Embryonic facial prominence (tissue), 1 donor: ENCODE results near the gene MPG.

Experiments used
- DNase-seq: peaks from one replicate; pipeline ENCODE4 v3.0.0-alpha.2; 2016; ENCODE audit errors: extremely low spot score

MPG gene

DNA sequence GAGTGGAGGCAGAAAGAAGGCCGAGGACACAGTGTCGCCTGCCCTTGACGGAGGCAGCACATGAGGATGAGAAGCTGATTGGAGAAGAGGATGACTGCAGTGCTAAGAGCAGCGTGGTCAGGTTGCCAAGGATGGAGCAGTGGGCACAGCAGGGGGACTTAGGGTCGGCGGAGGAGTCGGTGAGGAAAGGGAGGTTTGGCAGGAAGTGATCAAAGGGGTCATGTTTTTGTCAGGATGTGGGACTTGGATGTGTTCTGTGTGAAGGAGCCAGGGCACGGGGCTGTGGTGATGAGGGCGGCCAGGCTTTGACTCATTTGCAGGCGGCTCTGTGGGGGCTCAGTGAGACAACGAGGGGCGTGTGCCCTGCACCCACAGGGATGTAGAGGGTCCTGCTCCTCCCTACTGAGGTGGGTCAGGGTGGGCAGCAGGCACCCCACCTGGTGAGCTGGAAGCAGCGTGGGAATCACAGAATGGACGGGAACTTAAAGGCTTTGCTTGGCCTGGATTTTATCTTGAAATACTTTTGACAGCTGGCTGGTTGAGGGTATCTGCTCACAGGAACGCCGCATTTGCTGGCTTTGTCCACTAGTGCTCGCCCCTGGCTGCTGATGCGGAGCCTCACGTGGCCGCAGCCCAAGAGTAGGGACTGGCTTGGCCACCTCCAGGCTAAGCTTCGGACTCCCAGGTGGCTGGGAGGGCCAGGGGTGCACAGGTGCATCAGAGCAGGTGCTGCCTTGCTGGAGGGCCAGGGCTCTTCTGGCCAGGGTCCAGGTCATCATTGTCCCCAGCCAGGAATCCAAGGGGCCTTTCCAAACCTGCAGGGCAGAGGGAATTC lies 6.0 kb downstream of the MPG start:
- no peak for DNase-seq

DNA sequence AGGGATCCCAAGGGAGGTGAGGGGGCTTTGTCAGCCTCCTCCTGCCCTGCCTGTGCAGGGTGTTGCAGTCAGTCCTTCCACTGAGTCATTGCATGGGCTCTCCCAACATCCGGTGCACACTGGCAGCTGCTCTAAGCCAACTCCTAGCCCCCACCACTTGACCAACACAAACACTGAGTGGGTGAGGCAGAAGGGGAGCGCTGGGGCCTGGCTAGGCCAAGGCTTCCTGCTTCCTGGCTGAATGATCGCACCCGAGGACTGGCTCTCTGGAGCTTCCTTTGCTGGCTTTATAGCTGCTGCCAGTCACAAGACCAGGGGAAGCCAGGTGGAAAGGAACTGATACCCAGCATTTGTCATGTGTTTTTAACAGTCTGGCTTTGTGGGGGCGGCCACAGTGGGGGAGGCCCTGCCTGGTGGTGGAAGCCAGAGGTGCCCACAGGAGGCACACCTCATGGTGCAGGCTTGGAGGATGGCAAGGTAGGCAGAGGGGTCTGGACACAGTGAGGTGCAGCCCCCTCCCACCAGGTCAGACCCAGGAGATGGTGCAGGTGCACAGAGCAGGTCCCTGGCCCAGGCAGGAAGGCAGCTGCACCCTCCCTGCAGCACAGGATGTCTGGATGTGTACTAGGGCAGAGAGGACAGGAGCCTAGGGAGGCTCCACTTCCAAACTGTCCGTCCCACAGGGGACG lies 6.8 kb downstream of the MPG start:
- DNase-seq: no peak

DNA sequence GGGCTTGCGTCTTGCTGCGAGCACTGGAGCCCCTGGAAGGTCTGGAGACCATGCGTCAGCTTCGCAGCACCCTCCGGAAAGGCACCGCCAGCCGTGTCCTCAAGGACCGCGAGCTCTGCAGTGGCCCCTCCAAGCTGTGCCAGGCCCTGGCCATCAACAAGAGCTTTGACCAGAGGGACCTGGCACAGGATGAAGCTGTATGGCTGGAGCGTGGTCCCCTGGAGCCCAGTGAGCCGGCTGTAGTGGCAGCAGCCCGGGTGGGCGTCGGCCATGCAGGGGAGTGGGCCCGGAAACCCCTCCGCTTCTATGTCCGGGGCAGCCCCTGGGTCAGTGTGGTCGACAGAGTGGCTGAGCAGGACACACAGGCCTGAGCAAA lies 7.4 kb downstream of the MPG start:
- DNase-seq: no peak

DNA sequence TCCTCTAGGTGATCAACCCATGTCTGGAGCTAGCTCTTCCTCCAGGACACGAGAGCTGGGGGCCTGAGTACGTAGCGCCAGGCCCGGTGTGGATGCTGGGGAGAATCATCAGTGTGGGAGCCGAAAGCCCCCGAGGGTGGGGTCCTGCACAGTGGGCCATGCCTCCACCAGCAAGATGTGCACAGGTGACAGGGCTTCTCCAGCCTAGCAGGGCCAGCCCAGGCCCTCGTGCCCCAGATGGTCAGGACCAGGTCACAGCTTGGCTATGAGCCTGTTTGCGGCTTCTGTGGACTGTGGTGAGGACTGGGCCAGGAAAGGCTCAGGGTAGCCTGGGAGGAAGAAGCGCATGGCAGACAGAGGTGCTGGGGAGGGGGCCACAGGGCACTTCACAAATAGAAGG lies 7.8 kb downstream of the MPG start:
- DNase-seq: no peak

DNA sequence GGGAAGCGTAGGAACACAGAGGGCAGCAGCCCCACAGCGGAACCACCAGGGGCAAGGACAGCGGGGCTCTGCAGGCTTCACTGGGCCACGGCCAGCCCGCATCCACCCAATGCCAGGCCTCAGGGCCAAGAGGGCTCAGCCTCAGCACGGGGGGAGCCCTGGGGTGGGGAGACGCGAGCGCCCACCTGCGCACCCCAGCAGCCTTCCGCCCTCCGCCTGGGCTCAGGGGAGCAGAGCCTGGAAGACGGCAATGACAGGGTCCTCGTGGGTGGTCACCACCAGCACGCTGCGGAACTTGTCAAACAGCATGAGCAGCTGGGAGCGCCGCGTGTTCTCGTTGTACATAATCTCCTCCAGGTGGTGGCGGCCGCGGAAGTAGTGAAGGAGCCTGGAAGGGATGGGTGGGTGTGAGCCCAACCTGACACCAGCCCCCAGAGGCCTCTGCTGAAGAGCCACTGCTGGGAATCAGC lies 8.5 kb downstream of the MPG start:
- no peak for DNase-seq

DNA sequence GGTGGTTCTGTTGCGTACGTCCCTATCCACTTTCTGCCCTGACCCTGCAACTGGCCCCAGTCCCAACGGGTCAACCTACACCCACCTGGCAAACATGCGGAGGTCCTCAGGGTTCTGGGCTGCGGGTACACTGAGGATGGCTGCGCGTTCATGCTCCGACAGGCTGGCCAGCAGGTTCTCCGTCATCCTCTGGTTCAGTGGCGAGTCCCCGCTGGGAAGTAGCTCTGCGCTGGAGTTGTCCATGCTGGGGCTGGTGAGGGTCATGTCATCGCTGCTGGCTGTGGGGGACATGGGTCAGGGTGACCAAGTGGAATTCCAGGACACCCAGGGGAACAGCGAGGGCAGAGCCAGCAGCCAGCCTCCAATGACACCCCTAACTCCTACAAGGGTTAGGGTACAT lies 10.6 kb downstream of the MPG start:
- DNase-seq: no peak

DNA sequence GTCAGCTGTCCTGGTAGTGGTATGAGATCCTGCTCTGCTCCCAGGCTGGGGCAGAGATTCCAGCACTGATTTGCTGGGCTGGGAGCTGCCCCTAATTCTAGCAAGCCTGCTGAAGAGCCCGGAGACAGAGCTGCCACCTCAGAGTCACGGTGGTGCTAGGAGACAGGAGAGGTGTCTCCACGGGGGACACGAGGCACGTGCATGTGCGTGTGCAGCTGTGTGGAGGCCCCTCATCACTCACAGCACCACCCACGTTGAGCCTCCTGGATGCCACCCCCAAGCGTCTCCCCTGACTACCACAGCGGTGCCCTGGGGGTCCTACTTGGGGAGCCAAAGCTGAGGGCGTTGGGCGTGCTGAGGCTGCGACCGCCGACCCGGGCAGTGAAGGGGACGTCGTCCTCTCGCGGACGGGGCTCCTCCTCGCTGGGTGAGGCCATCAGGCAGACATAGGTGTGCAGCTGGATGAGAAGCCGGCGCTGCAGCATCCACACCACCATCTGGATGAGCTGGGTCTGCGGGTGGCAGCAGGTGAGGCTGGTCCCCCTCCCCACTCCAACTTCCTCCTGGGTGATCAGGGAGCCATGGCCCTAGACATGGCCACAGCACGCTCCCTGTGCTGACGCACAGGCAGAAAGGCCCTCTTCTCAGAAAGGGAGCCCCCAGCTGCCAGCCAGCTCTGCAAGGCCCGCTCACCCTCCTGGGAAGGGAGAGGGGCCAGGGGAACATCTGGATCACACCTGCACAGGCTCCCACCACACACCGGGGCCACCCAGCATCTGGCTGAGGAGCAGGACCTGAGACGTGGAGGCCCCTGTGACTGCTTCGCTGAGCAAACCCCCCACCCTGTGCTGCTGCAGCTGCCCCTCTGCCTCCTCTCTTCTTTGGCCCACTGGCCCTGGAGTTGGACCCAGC lies 11.6 kb downstream of the MPG start:
- DNase-seq: no peak

DNA sequence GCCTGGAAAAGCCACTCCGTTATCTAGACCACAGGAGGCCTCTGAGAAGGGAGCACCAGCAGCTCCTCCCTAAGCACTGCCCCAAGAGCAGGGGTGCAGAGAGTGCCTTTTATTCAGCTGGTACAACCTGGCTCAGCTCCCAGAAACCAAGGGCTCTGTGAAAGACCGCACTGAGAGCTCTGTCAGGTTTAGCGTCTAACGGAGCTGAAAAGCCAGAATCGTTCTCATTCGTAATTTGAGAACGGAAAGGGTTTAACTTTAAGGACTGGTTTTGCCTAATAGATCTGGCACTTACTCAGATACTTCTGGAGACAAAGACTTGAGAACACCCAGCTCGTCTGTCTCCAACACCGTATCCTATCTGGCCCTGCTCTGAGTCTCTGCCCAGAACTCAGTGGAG lies 13.5 kb downstream of the MPG start:
- peak; percentile 40 for DNase-seq

DNA sequence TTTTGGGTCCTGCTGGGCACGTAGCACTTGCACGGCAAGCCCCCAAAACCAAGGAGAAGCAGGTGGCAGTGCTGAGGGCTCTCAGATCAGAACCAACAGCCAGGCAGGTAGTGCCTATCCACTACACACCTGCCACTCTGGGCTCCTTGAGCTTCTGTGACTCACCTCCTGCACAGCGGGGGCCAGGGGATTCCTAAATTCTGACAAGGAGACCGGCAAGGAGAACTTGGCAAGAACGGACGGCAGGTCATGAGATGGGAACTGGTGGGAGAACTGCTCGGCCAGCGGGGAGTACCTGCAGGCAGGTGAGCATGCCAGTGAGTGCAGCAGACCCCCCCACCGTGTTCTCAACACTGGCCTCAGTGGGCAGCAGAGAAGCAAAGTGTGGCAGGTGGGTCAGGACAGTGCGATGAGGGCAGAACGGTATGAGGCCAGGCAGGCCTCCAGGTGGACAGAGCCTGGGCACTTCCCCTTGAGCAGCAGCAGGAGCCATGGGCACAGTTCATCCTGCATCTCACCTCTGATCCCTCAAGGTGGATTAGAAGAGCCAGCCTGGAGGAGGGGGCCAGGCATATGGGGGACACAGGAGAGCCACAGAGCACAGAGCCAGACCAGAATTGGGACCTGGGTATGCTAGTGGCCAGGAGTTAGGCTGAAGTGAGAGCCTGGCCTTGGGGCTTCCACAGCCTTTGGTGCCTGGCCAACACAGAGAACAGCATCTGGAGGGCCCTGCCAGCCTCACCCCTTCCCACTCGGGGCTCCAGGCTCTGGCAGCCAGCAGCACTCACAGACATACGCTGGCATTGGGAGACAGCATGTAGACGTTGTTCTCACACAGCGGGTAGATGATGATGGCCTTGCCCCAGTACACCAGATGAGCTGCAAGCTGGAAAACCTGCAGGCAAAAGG lies 14.7 kb downstream of the MPG start:
- no peak for DNase-seq

DNA sequence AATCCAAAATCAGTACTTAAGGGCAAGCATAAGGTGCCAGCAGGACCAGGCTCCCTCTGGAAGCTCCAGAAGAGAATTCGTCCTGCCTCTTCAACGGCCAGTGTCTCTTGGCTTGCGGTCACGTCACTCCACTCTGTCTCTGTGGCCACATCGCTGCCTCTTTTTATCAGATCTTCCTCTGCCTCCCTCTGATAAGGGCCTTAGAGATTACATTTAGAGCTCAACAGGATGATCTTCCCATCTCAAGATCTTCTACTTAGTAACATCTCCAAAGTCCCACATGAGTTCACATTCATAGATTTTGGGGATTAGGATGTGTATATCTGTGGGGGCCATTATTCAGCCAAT lies 16.9 kb downstream of the MPG start:
- DNase-seq: no peak

DNA sequence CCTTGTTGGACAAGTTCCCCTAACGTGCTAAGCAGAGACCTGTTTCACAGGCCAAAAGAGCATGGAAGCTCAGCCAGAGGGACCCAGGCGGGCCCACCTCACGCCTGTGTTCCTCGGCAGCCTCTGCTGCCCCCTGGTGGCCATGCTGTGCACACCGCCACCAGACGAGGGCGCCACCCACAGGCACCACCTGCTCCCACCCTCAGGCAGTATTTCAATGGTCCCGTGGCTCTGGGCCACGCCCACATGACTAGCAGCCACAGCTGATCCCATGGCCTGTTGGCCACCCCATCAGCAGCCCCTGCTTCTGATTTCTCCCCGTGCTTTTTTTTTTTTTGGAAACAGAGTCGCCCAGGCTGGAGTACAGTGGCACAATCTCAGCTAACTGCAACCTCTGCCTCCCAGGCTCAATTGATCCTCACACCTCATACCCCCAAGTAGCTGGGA lies 18.9 kb downstream of the MPG start:
- DNase-seq: no peak

DNA sequence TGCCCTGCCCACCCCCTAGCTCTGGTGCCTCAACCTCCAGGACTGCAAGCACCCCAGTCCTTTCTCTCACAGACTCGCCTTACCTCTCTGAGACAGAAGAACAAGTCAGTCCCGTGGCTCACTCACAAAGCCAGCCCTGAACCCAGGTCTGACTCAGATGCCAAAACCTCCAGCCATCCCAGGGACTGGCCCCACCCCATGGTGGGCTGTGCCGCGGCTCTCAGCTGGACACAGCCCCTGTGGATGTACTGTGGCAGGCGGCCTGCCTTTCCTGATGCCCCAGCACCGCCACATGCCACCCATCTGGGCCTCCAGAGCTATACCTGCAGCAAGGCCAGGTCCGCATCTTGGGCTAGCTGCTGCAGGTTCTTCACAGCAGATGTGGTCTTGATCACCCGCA lies 19.8 kb downstream of the MPG start:
- no peak for DNase-seq

DNA sequence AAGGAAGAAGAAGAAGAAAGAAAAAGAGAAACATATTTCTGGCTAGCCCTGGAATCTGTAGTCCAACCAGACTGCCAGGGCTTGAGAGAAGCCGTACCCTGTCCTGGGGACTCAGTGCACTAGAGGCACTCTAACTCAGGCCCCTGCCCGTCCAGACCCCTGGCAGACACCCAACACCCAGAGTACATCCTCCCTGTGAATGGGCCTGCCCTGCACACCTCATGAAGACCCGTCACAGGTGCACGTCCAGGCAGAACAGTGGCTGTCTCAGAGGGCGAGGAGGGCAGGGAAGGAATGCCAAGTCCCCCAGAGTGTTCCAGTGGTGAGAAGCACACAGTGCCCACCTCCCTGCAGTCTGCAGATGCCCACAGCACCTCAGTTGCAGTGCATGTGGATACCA lies 23.0 kb downstream of the MPG start:
- DNase-seq: no peak

DNA sequence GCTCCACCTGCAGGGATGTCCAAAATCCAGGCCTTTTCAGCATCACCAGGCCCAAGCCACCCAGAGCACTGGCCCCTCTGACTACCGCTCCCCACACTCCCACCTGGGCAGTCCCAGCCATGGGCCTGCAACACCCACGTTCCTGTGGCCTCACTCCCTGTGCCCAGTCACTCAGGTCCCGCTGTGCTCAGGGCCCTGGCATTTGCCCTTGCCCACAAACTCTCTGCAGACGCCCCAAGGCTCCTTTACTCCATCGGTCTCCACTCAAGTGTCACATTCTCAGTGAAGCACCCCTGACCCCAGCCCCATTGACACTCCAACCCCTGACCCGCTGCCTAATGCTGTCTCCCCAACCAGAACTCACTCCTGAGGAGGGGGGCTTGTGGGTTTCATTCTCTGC lies 23.6 kb downstream of the MPG start:
- no peak for DNase-seq

DNA sequence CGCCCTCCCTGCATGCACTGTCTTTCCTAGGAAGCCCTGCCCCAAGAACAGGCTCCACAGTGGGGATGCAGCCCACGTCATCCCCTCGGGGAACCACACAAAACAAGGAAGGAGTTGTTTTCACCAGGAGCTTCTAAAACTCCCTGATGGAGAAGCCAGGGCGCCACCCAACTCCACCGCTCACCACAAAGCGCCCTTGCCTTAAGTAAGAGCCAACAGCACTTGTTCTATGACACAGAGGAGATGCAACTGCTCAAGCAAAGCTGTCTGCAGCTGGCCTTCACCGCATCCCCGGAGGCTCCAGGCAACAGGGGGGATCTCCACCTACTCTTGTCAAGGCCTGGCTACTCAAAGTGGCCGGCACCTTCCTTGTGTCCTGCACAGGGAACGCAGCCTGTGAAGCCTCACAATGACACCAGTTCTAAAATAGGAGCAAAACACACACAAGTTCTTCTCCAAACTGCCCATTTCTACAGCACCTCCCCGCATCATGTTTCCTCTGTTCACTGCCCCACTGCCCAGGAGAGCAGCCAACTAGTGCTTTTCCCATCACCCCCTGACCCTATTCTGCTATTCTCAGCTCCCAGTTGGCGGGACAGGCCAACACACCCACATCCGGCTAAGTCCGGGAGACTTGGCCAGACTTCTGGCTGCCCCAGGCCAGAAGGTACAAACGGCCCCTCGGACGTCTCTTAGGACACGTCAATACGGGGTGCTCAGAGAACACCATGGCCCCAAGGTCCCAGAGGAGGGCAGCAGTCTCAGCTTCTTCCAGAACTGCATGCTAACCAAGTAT lies 24.2 kb downstream of the MPG start:
- DNase-seq: no peak

DNA sequence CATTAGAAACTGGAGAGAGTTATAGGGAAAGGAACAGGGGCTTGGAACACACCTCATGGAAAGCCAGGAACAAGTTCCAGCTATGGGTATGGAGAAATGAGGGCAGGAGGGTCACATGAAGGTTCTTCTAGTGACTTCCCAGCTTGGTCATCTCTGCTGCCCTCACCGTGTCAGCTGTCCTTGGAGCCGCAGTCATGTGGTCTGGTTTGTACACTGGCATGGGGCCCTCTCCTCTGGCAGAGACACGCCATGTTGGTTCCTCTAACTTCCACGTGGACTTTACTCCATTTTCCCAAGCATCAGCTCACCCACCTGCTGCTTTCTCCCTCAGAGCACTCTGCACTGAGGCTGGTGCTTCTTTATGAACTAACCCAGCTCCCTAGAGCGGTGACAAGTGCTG lies 26.3 kb downstream of the MPG start:
- DNase-seq: no peak

DNA sequence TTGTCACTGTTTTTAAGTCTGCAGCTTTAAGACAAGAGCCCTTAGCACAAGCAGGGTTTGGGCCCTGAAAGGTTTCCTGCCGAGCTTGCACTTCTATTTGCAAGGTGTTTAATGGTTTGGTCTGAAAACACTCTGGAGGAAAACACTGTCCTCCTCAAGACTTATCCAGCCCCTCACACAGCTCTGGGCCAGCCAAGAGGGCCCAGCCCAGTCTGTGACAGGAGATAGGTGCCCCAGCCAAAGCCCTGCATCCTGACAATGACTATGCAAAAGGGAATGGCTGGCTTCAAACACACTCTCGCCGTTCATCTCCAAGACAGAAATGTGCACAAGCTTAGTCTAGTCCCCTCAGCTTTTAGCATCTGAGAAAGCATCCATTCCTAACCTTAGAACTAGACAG lies 26.9 kb downstream of the MPG start:
- DNase-seq: no peak

DNA sequence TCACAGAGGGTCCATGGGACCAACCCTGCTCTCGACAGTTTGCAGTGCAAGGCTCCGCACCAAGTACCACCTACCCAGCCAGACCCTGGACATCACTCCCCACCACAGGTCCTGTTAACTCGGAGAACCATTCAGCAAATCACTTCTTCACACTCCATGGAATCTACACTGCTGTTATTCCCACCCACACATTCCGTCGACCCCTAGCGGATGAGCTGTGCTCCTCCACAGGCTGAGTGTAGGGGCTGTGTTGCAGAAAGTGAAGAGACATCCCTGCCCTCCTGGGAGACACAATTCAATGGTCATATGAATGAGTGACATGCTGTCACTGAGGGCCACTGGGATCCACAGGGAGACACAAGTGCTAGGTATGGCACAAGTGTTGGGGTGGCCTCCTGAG lies 27.5 kb downstream of the MPG start:
- DNase-seq: no peak

DNA sequence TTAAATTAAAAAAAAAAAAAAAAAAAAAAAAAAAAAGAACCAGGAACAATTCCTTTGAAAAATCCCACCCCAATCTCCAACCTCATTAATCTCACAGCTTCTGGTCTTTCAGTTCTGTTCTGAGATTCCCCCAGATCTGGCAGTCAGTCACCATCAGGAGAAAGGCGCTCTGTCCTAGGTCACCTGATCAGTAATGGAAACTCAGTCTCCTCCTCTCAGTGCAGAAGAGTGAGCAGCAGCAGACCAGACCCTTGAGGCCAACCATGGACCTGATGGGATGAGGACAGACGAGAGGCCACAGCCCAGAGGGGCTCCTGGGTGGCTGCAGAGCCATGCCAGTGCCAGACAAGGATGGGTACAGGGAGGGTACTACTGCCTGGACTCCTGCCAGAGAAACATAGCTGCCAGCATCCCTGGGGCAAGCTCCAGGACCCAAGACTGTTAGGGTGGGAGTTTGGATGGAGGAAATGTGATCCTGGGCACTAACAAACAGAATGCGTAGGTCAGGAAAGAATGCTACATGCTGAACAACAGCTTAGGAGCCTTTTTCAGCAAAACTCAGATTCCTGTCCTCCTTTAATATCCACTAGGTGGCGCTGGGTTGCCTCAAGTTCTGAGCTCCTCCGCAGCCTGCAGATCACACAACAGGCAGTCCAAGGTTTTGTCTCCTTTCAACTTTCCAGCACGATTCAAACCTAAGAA lies 28.7 kb downstream of the MPG start:
- peak; percentile 56 for DNase-seq
